Testis (tissue), 2 donors: ENCODE results near the gene COL4A6.

Source experiments
- CTCF ChIP-seq, 3 experiments: fragments of 450-650 bp in 2 of 3; fragments of 200-600 bp in 1 of 3; sonication (generic) in 1 of 3; IDR thresholded peaks; one replicate each; pipeline ENCODE4 v1.5.1; 2016 to 2019; ENCODE audit warnings: antibody characterized with exemption in 3 of 3, mild to moderate bottlenecking in 2 of 3, moderate library complexity in 1 of 3
- POLR2A ChIP-seq: fragments of 450-650 bp; IDR thresholded peaks from one replicate; pipeline ENCODE4 v1.6.1; 2017; ENCODE audit warnings: antibody characterized with exemption, mild to moderate bottlenecking, moderate library complexity

- TF ChIP-seq CTCF (IDR thresholded peaks at IDR 0.05) (no peak), POLR2A (no peak)
Measured at GRCh38 chrX:108132034-108132433, 306.2 kb downstream of the COL4A6 start.
